ENCODE results near the gene TMEM223.

GRCh38 chr11:62747475-62748160, 44.2 kb downstream of the TMEM223 start:
- TF ChIP-seq CTCF (conservative IDR thresholded peaks at IDR 0.05 in 1 of 2, IDR thresholded peaks at IDR 0.05 in 1 of 2; ENCODE audit: extremely low read depth in 1 of 2, insufficient read depth in 1 of 2, low read depth in 1 of 2, low read length in 2 of 2) = no peak
- no peak for TF ChIP-seq EZH2 (IDR thresholded peaks at IDR 0.05; ENCODE audit: borderline replicate concordance, low read length)
